ENCODE data around the gene AMBRA1.

Gene AMBRA1

DNA sequence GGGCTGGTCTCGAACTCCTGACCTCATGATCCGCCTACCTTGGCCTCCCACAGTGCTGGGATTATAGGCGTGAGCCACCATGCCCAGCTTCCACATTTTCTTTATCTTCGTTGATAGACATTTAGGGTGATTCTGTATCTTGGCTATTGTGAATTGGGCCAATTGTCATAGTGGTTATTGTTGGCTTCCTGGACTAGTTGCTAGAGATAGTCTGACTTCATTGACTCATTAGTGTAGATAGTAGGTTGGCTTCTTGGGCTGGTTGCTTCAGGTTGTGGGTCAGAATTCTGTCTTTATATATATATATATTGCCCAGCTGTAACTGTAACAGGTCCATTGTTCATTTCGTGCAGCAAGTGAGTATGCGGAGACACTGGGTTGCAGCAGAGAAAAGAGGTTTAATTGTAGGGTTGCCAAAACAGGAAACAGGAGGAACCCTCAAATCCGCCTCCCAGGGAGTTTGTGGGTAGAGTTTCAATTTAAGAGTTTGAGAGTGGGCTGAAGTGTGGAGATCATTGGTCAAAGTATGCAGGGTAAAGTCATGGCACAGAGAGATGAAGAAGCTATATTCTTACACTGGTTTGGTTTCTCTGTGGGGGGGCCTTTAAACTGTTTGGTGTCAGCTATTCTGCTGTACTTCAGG lies 45.5 kb upstream of the AMBRA1 start:
- TF ChIP-seq, protein P1, sequence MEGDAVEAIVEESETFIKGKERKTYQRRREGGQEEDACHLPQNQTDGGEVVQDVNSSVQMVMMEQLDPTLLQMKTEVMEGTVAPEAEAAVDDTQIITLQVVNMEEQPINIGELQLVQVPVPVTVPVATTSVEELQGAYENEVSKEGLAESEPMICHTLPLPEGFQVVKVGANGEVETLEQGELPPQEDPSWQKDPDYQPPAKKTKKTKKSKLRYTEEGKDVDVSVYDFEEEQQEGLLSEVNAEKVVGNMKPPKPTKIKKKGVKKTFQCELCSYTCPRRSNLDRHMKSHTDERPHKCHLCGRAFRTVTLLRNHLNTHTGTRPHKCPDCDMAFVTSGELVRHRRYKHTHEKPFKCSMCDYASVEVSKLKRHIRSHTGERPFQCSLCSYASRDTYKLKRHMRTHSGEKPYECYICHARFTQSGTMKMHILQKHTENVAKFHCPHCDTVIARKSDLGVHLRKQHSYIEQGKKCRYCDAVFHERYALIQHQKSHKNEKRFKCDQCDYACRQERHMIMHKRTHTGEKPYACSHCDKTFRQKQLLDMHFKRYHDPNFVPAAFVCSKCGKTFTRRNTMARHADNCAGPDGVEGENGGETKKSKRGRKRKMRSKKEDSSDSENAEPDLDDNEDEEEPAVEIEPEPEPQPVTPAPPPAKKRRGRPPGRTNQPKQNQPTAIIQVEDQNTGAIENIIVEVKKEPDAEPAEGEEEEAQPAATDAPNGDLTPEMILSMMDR (IDR thresholded peaks at IDR 0.05; ENCODE audit: low read depth, low read length): no peak
- no peak overlapping the region for H3K4me3 ChIP-seq (replicated peaks in 1 of 2; ENCODE audit: low read depth in 2 of 2, low read length in 2 of 2)
- DNase-seq (ENCODE audit: low read depth in 2 of 2): no peak

DNA sequence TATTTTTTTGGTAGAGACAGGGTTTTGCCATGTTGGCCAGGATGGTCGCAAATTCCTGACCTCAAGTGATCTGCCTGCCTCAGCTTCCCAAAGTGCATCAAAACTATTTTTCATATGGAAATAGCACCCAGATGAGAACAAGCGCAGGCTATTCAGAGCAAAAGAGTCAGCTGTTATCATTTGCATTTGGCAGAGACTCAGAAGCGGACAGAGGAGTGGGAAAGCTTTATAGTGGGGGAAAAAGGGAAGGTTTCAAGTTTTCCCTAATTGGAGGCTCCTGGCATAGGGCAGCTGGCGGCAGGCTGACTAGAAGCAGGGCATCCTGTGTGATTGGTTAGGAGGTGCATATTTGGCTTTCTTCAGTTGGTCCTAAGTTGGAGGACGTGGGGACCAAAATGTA lies 43.7 kb upstream of the AMBRA1 start:
- TF ChIP-seq, protein P1 (IDR thresholded peaks at IDR 0.05; ENCODE audit: low read depth, low read length): no peak
- DNase-seq (ENCODE audit: low read depth in 2 of 2): no peak
- no peak overlapping the region for H3K4me3 ChIP-seq (replicated peaks in 1 of 2; ENCODE audit: low read depth in 2 of 2, low read length in 2 of 2)

DNA sequence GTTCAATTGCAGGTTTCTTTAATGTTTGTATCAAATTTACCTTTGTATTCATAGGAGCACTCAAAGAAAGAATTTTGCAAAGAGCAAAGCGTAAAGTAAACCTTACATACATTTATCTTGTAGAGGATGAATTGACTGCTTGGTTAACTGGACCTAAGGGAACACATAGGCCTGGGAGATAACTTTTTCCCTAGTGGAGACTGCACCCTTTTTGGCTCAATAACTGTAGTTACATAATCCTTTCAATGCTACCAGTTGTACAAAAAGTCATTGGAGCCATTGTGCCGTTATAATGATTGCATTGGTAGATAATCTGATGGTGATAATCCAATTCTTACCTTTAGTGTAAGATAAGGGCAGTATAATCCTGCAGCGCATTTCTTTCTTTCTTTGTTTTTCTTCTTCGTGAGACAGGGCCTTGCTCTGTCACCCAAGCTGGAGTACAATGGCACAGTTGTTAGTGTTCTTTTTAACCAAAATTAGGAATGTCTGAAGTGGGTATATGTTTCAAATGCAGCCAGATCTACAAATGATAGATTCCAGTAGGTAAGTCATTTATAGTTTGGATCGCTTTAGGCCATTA lies 41.8 kb upstream of the AMBRA1 start:
- no peak for DNase-seq (ENCODE audit: low read depth in 2 of 2)
- TF ChIP-seq, protein P1 (IDR thresholded peaks at IDR 0.05; ENCODE audit: low read depth, low read length): no peak

DNA sequence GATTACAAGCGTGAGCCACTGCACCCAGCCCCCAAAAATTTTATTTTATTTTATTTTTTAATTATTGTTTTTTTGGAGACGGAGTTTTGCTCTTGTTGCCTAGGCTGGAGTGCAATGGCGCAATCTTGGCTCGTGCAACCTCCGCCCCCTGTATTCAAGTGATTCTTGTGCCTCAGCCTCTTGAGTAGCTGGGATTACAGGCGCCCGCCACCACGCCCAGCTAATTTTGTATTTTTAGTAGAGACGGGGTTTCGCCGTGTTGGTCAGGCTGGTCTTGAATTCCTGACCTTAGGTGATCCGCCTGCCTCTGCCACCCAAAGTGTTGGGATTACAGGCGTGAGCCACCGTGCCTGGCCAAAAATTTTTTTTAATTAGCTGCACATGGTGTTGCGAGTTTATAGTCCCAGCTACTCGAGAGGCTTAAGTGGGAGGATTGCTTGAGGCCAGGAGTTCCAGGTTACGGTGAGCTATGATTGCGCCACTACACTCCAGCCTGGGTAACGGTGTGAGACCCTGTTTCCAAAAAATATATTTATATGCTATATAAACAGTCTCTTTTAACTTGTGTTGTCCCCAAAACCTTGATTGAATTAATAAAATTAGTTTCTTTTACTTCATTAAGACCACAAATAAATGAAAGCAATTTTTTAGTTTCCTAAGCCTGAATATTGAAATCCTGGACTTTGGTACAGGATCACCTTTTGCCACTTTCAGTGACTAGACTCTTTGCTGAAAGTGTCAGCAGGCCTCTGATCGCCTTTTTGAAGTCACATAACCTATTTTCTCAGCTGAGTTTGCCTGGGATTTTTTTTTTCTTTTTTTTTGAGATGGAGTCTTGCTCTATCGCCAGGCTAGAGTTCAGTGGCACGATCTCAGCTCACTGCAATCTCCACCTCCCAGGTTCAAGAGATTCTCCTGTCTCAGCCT lies 39.7 kb upstream of the AMBRA1 start:
- TF ChIP-seq, protein P1 (IDR thresholded peaks at IDR 0.05; ENCODE audit: low read depth, low read length): no peak
- H3K4me3 ChIP-seq (replicated peaks in 1 of 2; ENCODE audit: low read depth in 2 of 2, low read length in 2 of 2): no peak overlapping the region
- no peak for DNase-seq (ENCODE audit: low read depth in 2 of 2)

More for the DNA sequence above, 41.8 kb upstream of the AMBRA1 start:
- no peak overlapping the region for H3K4me3 ChIP-seq (replicated peaks in 1 of 2; ENCODE audit: low read depth in 2 of 2, low read length in 2 of 2)

DNA sequence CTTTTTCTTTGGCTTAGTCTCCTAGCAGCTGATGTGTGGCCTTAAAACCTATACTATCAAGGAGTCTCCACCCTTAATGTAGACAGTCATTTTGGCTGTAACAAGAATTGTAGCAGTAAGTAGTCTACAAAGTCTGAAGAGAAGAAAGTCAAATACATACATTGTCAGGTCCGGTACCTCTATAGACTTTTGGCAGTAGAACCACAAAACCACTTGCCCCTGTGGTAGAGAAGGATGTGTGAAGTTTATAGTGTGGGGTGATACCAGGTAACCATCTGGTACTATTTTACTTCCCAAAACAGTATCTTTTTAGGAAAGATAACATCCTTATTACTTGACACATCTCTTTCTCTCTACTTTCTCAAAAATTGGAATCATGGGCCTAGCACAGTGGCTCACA lies 38.7 kb upstream of the AMBRA1 start:
- DNase-seq (ENCODE audit: low read depth in 2 of 2): no peak
- H3K4me3 ChIP-seq (replicated peaks in 1 of 2; ENCODE audit: low read depth in 2 of 2, low read length in 2 of 2): no peak overlapping the region
- TF ChIP-seq, protein P1 (IDR thresholded peaks at IDR 0.05; ENCODE audit: low read depth, low read length): no peak

DNA sequence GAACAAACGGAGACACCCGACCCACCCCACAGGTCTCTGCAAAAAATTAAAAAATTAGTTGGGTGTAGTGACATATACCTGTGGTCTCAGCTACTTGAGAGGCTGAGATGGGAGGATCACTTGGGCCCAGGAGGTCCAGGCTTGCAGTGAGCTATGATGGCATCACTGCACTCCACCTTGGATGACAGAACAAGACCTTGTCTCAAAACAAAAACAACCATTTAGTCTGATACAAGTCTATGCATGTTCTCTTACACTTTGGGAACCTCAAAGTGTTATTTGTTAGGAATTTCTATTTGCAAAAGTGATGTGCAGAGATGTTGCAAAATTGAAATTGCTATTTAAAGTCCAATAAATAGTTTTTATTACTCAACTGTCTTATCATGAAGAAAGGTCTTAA lies 37.9 kb upstream of the AMBRA1 start:
- no peak overlapping the region for H3K4me3 ChIP-seq (replicated peaks in 1 of 2; ENCODE audit: low read depth in 2 of 2, low read length in 2 of 2)
- no peak for DNase-seq (ENCODE audit: low read depth in 2 of 2)
- TF ChIP-seq, protein P1 (IDR thresholded peaks at IDR 0.05; ENCODE audit: low read depth, low read length): no peak
